T-helper 1 cell treated with Interleukin-12 subunit alpha and Interleukin-12 subunit beta and Interleukin-4 antibody, amounts not matched to agents 30 μg/mL and 1 μg/mL, for 36 hours (primary cell): Measurements from ENCODE around the gene JMJD7.

Experiments used
- H3K27ac Mint-ChIP-seq: one replicate; pipeline ENCODE4 v1.8.0; 2021; ENCODE audit warnings: mild to moderate bottlenecking, mixed read lengths
- H3K27me3 Mint-ChIP-seq: one replicate; pipeline ENCODE4 v1.8.0; 2021; ENCODE audit warnings: low read depth, mixed read lengths
- H3K36me3 Mint-ChIP-seq: one replicate; pipeline ENCODE4 v1.8.0; 2021; ENCODE audit warnings: low read depth, mixed read lengths
- H3K4me1 Mint-ChIP-seq: one replicate; pipeline ENCODE4 v1.8.0; 2021; ENCODE audit warnings: low read depth, mixed read lengths
- H3K4me3 Mint-ChIP-seq: one replicate; pipeline ENCODE4 v1.8.0; 2021; ENCODE audit warnings: mild to moderate bottlenecking, moderate library complexity, mixed read lengths
- H3K9me3 Mint-ChIP-seq: one replicate; pipeline ENCODE4 v1.8.0; 2021; ENCODE audit warnings: mixed read lengths

The JMJD7 gene

DNA sequence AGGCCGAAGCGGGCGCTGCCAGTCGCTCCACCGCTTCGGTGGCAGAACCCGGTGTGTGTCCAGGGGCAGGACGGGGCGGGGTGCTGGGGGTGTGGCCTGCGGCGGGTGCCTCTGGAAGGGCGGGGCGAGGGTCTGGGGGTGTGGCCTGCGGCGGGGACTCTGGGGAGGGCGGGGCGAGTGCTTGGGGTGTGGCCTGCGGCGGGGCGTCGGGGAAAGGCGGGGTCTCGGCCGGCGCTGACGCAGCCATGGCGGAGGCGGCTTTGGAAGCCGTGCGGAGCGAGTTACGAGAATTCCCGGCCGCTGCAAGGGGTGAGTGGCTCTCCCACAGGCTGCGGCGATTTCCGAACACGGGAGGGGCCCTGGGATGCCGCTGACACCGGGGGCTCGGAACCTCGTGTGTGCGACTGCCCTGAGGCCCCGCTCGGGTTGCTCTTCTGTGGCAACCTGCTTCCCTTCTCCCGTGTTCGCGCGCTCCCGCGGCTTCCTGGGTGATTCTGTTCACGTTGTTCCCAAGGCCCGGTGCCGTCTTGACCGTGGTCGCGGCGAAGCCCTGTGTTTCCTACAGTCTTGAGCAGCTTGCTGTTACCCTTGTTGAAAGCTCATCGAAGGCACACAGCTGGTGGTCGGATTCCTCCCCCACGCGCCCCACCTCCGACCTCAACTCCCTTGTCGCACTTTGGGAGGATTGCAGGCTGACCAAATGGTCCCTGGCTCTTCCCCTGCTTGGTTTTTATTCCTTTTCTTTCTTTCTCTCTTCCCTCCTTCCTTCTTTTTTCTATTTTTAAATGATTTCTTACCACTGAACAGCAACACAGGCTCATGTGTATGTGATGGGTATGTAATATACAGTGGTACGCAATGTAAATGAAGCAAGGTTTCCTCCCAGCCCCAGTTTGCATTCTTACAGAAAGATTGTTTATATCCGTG is at the start of gene JMJD7:
JMJD7 (plus strand) TSS at position 213 of the 927 bp plus-strand sequence; CDS start at position 246, 33 bp downstream.
- peaks cover 29% of the 10 kb centered on the region for H3K36me3 Mint-ChIP-seq
- H3K27me3 Mint-ChIP-seq: no peaks in the 10 kb centered on the region
- H3K4me1 Mint-ChIP-seq: peaks cover 37% of the 10 kb centered on the region
- H3K4me3 Mint-ChIP-seq: peak within 1 kb of the TSS; percentile 94
- peak within 1 kb of the TSS; percentile 84 for H3K27ac Mint-ChIP-seq
- H3K9me3 Mint-ChIP-seq: no peaks in the 10 kb centered on the region

DNA sequence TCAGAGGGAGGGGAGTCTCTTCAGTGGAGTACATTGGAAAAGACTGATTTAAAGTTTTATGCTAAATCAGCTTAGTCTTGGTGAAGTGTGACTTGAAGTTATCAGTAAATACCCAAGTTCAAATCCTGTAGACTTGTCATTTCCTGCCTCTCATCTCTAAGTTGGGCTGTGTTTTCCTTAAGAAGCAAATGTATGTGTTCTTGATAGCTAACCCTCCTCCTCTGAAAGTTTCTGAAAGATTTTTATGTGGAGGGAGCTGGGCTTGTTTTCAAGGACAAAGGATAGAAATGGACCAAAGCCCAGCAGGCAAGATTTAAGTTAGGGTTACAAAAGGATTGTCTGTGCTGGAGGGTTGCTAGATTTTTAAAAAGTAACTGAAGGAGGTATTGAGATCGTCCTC is 49.4 kb upstream of the JMJD7 start:
- Mint-ChIP-seq H3K9me3 (no peaks in the 10 kb centered on the region), H3K27ac (no peak overlapping the region), H3K4me3 (no peak overlapping the region), H3K36me3 (peaks cover 12% of the 10 kb centered on the region), H3K27me3 (no peaks in the 10 kb centered on the region), H3K4me1 (peaks cover 58% of the 10 kb centered on the region)

DNA sequence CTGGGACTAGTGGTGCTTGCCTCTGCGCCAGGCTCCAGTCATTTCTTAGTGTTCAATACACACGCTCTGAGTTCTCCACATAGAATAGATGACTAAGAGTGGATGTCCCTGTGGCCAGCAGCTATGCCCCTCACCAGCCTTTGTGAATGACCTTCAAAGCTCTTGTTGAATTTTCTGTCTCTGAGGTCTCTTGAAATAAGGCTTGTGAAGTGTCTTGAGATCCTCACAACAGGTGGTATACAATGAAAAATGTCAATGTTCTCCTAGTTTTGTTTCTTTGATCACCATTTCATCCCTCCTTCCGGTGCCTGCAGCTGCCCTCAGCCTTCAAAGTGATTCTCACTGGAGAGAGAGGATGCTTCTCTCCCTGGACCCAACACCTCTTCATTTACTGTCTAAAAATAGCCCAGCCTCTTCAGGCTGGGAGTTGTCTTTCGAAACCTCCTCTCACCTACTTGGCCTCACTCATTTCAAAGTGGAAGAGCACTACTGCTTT is 48.2 kb upstream of the JMJD7 start:
- no peaks in the 10 kb centered on the region for H3K27me3 Mint-ChIP-seq
- peaks cover 12% of the 10 kb centered on the region for H3K36me3 Mint-ChIP-seq
- H3K9me3 Mint-ChIP-seq: no peaks in the 10 kb centered on the region
- peak overlapping the region; percentile 21 for H3K4me3 Mint-ChIP-seq
- H3K27ac Mint-ChIP-seq: peak overlapping the region; percentile 67
- peaks cover 56% of the 10 kb centered on the region for H3K4me1 Mint-ChIP-seq

DNA sequence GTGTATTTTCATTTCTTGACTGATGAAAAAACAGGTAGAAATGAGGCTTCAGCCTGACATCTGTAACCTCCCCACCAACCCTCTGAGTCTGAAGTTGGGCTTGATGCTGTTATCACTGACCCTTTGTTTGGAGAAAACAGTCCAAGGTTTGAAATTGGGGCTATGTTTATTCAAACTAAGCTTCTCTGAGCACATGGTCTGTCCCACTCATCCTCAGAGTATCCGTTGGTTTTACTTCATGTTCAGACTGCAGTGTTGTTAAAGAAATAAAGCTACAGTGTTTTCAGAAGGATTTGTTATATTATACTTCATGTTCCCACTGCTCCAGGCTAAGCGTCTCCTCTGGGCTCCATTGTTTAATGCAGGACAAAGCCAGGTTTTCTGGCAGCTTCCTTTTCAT is 47.6 kb upstream of the JMJD7 start:
- peaks cover 51% of the 10 kb centered on the region for H3K4me1 Mint-ChIP-seq
- peak overlapping the region; percentile 21 for H3K4me3 Mint-ChIP-seq
- H3K36me3 Mint-ChIP-seq: peaks cover 12% of the 10 kb centered on the region
- H3K27me3 Mint-ChIP-seq: no peaks in the 10 kb centered on the region
- H3K27ac Mint-ChIP-seq: peak overlapping the region; percentile 67
- H3K9me3 Mint-ChIP-seq: no peaks in the 10 kb centered on the region

DNA sequence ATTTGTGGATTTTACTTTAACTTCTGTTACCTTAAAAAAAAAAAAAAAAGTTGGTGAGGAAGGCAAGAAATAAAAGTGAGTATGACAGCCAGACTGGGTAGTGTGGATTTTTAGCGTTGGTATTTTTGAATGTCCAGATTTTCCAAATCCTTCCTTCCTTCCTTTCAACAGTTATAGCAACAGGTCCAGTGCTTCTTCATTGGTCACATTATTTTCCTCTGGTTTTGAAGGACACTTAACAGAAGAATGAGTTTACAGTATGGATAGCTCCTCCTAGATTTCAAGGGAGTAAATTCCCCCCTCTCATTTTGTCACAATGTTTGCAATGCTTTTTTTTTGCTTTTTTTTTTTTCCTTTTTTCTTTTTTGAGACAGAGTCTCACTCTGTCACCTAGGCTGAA is 47.2 kb upstream of the JMJD7 start:
- Mint-ChIP-seq H3K4me3 (no peak overlapping the region), H3K27ac (no peak overlapping the region), H3K27me3 (no peaks in the 10 kb centered on the region), H3K4me1 (peaks cover 47% of the 10 kb centered on the region), H3K36me3 (peaks cover 12% of the 10 kb centered on the region), H3K9me3 (no peaks in the 10 kb centered on the region)

DNA sequence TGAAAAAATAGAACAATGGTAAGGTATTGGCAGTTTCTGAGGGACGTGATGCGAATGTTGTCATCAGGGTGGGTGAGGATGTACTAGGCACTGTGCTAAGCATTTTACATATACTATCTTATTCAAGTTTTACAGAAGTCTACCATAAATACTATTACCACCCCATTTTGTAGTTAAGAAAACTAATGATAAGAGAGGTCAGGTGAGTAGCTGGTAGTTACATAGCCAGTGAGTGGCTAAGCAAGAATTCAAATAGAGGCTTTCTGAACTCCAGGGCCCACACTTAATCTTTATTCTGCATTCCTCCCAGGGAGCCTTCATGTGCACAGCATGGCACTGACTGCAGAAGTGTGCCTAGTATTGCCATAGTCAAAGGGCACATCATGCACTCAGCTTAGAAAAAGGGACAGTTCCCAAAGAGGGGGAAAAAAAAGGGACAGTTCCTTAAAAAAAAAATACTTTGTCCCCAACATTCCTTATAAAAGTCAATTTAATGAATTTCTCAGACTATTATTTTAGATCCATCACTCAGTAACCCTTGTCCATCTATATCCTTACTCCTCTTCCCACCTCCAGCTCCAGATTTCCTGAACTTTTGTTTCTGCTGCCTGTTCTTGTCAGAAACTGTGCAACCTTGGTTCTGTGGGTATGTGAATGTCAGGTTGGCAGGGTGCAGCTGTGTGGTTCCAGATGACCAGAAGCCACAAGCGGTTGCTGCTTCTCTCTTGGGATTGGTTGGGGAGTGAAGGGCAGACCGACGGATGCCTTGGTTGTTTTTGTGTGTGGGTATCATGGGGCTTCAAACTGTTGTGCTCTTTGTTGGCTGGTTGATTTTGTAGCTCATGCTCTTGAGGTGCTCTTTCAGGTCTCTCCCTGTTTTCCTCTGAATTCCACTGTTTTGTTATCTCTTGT is 45.3 kb upstream of the JMJD7 start:
- Mint-ChIP-seq H3K4me1 (peaks cover 36% of the 10 kb centered on the region), H3K4me3 (no peak overlapping the region)

DNA sequence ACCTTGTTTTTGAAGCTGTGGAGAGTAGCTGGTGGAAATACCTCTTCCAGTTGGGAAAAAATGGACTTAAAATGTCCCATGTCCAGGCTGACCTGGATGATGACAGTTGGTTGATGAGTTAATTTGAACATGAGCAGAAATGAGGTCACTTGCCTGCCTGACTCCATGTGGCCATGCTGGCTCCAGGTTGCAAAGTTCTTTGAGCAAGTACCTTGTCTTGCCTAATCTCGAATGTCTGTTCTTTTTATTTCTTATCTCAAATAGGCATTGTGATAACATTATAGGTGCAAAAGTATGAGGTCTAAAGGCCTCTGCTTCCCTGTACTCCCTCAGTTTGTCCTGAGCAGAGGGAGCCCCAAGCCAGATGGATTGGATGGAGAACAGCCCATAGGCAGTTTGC is 44.6 kb upstream of the JMJD7 start:
- Mint-ChIP-seq H3K27ac (no peak overlapping the region), H3K4me1 (peaks cover 32% of the 10 kb centered on the region), H3K27me3 (no peaks in the 10 kb centered on the region), H3K4me3 (no peak overlapping the region), H3K36me3 (peaks cover 9% of the 10 kb centered on the region), H3K9me3 (no peaks in the 10 kb centered on the region)

More for the DNA sequence above, 45.3 kb upstream of the JMJD7 start:
- H3K27me3 Mint-ChIP-seq: no peaks in the 10 kb centered on the region
- peaks cover 9% of the 10 kb centered on the region for H3K36me3 Mint-ChIP-seq
- no peaks in the 10 kb centered on the region for H3K9me3 Mint-ChIP-seq
- peak overlapping the region; percentile 46 for H3K27ac Mint-ChIP-seq

DNA sequence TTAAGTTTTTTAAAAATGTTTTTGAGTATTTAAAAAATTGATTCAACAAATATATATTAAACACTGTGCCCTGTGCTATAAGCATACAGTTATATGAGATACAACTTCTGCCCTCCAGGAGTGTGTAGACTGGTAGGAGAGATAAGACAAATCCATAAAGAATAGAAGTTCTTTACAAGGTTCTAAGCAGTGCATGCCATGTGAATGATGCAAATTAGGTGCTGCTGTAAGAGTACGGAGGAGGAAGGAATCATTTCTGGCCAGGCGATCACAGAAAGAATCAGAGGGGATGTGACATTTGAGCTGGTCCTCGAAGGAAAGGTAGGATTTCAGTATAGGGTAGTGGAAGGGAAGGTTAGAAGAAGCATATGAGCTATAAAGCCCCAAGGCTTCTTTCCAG is 39.6 kb upstream of the JMJD7 start:
- H3K27me3 Mint-ChIP-seq: no peaks in the 10 kb centered on the region
- no peaks in the 10 kb centered on the region for H3K9me3 Mint-ChIP-seq
- peaks cover 41% of the 10 kb centered on the region for H3K4me1 Mint-ChIP-seq
- H3K36me3 Mint-ChIP-seq: peaks cover 5% of the 10 kb centered on the region
- no peak overlapping the region for H3K27ac Mint-ChIP-seq
- no peak overlapping the region for H3K4me3 Mint-ChIP-seq

DNA sequence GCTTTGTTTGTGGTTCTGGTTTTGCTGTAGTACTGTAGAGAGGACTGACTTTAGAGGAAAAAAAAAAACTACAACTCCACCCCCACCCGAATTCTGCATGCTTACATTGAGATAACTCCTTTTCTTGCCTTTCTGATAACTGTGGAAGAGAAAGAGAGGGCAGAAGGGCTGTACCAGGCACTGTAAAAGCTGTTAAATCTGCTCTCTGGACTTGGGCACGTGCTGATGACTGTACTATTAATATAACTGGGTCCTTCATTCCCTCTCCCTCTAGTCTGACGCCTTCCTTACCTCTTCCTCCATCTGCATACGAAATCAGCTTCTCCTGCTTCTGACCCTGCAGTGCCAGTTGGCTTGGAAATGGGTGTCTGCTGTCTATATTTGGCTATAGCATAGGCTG is 38.7 kb upstream of the JMJD7 start:
- H3K4me3 Mint-ChIP-seq: no peak overlapping the region
- no peaks in the 10 kb centered on the region for H3K9me3 Mint-ChIP-seq
- H3K27ac Mint-ChIP-seq: no peak overlapping the region
- peaks cover 5% of the 10 kb centered on the region for H3K36me3 Mint-ChIP-seq
- H3K4me1 Mint-ChIP-seq: peaks cover 40% of the 10 kb centered on the region
- H3K27me3 Mint-ChIP-seq: no peaks in the 10 kb centered on the region

DNA sequence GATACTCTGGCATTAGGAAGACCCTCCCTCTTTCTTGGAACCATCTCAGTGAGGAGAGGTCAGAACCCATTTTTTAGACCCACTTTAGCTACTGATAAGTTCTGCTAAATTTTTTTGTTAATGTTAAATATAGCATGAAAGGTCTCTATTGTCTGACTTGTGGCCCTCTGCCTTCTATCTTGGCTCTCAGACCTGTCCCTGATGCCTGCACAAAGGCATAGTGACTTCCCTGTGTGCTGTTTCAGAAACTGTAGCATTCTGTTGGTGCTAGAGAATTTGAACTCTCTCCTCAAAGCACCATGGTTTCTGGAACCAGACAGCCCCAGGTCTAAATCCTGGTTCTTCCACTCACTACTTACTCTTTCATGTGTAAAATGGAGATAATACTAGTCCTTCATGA is 38.2 kb upstream of the JMJD7 start:
- peaks cover 40% of the 10 kb centered on the region for H3K4me1 Mint-ChIP-seq
- no peak overlapping the region for H3K27ac Mint-ChIP-seq
- H3K36me3 Mint-ChIP-seq: peaks cover 5% of the 10 kb centered on the region
- no peaks in the 10 kb centered on the region for H3K9me3 Mint-ChIP-seq
- H3K27me3 Mint-ChIP-seq: no peaks in the 10 kb centered on the region
- no peak overlapping the region for H3K4me3 Mint-ChIP-seq

DNA sequence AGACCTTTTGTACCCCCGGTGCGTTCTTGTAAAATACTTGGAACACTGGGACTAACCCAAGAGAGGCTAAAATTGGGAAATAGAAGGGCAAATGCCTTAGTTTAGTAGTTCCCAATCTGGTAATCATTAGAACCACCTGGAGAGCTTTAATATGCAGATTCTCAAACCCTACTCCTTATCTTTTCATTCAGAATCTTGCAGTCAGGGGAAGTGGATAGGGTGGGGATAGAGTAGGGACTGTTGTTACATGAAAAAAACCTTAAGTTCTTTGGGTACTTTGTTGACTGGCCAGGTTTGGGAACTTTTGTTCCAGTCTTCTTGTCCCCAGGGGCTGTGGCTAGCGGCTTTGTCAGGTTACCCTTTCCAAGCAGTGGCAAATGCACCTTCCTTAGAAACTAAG is 37.7 kb upstream of the JMJD7 start:
- H3K27ac Mint-ChIP-seq: peak overlapping the region; percentile 11
- H3K27me3 Mint-ChIP-seq: no peaks in the 10 kb centered on the region
- peaks cover 5% of the 10 kb centered on the region for H3K36me3 Mint-ChIP-seq
- peaks cover 40% of the 10 kb centered on the region for H3K4me1 Mint-ChIP-seq
- H3K4me3 Mint-ChIP-seq: no peak overlapping the region
- no peaks in the 10 kb centered on the region for H3K9me3 Mint-ChIP-seq

DNA sequence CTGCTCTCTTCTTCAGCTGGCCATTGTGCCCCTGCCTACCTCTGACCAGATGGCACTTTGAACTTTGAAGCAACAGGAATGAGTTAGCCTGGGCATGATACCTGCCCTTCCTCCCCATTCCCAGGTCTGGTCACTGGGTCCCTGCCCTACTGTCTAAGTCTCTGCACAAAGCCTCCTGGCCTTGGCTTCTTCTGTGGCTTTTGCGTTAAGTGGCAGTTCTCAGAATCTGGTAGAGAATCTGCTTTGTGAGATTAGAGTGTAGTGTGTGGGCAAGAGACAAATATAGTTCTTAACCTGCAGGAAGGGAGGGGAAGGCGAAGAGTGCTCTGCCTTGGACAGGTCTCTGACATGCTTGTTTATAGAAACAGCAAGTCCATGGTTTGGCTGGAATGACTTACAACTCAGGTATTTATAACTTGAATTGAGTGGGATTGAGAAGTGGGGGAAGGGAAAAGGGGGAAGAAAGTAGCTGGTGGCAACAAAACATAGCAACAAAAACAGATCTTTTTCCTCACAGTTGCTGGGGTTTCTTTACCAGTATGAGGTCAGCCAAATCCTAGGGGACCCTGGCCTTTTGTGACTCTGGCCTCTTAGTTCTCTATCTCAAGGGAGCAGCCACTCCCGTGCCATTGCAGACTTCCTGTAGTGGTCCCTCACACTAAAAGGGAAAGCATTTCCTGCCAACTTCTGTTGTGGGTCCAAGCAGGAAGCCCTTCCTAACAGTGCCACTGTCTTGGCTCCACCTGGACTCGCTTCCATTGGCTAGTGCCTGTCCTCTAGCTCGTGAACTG is 36.9 kb upstream of the JMJD7 start:
- H3K36me3 Mint-ChIP-seq: peaks cover 5% of the 10 kb centered on the region
- H3K9me3 Mint-ChIP-seq: no peaks in the 10 kb centered on the region
- H3K4me1 Mint-ChIP-seq: peaks cover 42% of the 10 kb centered on the region
- peak overlapping the region; percentile 74 for H3K27ac Mint-ChIP-seq
- no peaks in the 10 kb centered on the region for H3K27me3 Mint-ChIP-seq
- peak overlapping the region; percentile 66 for H3K4me3 Mint-ChIP-seq

DNA sequence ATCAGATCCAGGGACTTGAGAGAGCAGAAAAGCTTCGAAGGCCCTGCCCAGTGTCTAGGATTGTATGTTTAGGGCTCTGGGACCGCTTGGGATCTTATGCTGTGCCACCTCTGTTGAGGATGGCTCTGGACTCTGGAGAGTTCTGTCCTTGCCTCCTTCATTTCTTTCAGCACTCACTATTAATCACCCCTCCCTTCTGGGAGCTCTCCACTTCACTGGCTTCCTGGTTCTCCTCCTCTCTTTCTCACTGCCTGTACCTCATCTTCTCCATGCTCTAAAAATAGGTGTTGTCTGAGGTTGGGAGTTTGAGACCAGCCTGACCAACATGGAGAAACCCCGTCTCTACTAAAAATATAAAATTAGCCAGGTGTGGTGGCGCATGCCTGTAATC is 36.4 kb upstream of the JMJD7 start:
- Mint-ChIP-seq H3K9me3 (no peaks in the 10 kb centered on the region), H3K27me3 (no peaks in the 10 kb centered on the region), H3K4me3 (peak overlapping the region; percentile 66), H3K36me3 (peaks cover 5% of the 10 kb centered on the region), H3K27ac (peak overlapping the region; percentile 17), H3K4me1 (peaks cover 47% of the 10 kb centered on the region)
